ENCODE measurements around the gene TP53BP2. TPM values are rescaled to one million over a fixed set of nuclear protein-coding genes. Genes with fewer than 3 reads are reported as not detected.
"Not testable (repeated sequence)": the region's sequence is repeated elsewhere in the genome, so short reads cannot be mapped to it uniquely, and the experiment has no call there.

TP53BP2 gene
- total RNA-seq, 6 experiments from 2014 or later = 21.6 to 30.1 (median 26.4) TPM

DNA sequence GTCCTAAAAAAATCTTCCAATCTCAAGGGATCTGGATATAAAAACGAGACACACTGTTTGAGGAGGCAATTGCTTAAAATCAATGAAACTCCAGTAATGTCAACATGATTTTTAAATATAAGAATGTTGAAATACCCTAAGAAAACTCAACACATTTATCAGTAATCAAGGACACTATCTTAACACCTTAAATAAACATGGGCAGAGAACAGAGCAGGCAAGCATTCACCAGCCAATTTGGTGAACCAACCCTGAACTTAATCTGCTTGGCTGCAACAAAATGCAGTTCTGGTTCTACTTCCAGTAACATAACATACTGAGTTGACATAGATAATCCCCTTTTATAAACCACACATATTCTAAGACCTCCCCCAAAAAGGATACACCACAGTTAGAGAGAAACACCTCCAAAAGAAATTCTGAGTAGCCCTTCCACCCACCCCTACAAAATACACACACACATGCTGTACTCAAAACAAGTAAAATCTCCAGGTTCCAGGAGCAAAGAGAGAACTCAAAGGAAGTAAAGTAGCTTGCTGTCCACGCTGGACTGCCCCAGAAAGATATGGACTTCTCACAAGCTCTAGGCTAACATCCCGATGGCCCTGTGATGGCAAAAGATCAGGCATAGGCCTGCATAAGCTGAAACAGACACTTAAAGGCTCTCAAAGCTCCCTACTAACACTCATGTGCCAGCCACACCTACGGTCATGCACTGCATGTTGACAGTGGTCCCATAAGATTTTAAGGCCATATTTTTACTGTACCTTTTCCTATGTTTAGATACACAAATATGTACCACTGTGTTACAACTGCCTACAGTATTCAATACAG, 30.5 kb downstream of the TP53BP2 start:
- Mint-ChIP-seq H3K27me3 (ENCODE audit: insufficient read depth) (no peaks in the 10 kb centered on the region), H3K27ac (peak overlapping the region; percentile 9; the same call in 1 of the 2 replicates), H3K9me3 (no peaks in the 10 kb centered on the region), H3K4me1 (ENCODE audit: low read depth) (peaks cover 51% of the 10 kb centered on the region), H3K36me3 (ENCODE audit: low read depth) (peaks cover 11% of the 10 kb centered on the region), H3K4me3 (no peak overlapping the region)
- no peak for DNase-seq
- TF ChIP-seq, protein P1, sequence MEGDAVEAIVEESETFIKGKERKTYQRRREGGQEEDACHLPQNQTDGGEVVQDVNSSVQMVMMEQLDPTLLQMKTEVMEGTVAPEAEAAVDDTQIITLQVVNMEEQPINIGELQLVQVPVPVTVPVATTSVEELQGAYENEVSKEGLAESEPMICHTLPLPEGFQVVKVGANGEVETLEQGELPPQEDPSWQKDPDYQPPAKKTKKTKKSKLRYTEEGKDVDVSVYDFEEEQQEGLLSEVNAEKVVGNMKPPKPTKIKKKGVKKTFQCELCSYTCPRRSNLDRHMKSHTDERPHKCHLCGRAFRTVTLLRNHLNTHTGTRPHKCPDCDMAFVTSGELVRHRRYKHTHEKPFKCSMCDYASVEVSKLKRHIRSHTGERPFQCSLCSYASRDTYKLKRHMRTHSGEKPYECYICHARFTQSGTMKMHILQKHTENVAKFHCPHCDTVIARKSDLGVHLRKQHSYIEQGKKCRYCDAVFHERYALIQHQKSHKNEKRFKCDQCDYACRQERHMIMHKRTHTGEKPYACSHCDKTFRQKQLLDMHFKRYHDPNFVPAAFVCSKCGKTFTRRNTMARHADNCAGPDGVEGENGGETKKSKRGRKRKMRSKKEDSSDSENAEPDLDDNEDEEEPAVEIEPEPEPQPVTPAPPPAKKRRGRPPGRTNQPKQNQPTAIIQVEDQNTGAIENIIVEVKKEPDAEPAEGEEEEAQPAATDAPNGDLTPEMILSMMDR (IDR thresholded peaks at IDR 0.05) = no peak

DNA sequence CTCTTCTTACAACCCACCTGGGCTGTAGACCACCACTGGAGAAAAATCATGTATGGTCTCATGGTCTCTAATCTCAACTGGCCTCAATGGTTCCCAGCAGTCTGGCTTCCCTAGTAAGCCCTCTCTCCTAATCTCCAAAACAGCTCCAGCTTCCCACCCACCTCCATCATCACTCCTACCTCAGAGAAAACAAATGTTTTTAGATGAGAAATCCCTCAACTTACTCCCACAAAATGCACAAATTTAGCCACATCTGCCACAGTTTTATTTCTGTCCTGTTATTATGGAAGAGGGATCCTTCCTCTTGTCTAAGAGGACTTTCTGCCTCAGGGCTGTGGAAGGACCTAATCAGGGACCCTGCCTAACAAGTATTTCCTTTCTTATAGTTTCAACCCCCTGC, 32.1 kb downstream of the TP53BP2 start:
- Mint-ChIP-seq H3K4me1 (ENCODE audit: low read depth) (peaks cover 45% of the 10 kb centered on the region), H3K4me3 (no peak overlapping the region), H3K9me3 (no peaks in the 10 kb centered on the region), H3K27me3 (ENCODE audit: insufficient read depth) (no peaks in the 10 kb centered on the region), H3K27ac (0 out of 2 replicates have a peak overlapping the region, but pooled peaks have one; percentile 3), H3K36me3 (ENCODE audit: low read depth) (peaks cover 13% of the 10 kb centered on the region)
- TF ChIP-seq, protein P1 (IDR thresholded peaks at IDR 0.05) = no peak
- DNase-seq = no peak

DNA sequence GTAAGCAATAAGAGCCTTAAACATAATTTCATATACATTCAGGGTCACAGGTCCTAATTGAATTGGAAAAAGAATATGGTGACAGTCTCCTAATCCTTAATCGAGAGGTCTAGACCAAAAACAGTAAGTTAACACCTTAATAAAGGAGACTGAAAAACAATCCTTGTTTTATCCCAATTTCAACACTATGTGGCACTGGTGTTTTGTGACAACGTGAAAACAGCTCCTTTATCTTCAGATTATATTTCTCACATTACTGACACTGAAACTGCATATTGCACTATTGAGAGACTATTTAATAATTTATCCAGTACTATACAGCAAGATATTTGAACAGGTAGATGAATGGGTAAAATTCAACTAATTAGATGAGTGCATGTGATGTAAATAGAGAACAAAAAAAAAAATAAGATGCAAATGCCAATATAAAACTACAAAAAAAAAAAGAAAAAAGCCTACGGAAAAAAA, 34.1 kb downstream of the TP53BP2 start:
- Mint-ChIP-seq H3K9me3 (peaks cover 5% of the 10 kb centered on the region), H3K4me3 (no peak overlapping the region), H3K27me3 (ENCODE audit: insufficient read depth) (no peaks in the 10 kb centered on the region), H3K27ac (no peak overlapping the region), H3K36me3 (ENCODE audit: low read depth) (peaks cover 30% of the 10 kb centered on the region), H3K4me1 (ENCODE audit: low read depth) (peaks cover 45% of the 10 kb centered on the region)
- peak; percentile 50 for DNase-seq
- TF ChIP-seq, protein P1 (IDR thresholded peaks at IDR 0.05) = peak; percentile 76

DNA sequence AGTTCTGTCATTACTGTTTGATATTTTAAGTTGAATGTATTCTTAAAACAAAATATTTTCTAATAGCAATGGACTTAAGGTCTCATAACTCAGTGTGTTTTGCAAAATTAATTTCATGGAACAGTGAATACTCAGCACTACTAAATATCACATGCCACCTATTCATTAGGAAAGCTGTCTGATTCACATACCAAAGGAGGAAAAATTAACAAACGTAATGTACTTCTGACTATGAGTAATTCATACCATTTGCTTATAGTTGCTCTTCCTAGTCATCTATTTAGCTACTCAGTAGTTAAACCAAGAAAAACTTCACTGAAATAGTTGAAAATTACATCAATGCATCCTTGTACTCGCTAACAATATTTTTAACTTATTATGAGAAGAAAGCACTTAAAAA, 35.2 kb downstream of the TP53BP2 start:
- Mint-ChIP-seq H3K27ac (peak overlapping the region; percentile 6; the same call in 1 of the 2 replicates), H3K27me3 (ENCODE audit: insufficient read depth) (no peaks in the 10 kb centered on the region), H3K9me3 (peaks cover 5% of the 10 kb centered on the region), H3K4me3 (no peak overlapping the region), H3K36me3 (ENCODE audit: low read depth) (peaks cover 37% of the 10 kb centered on the region), H3K4me1 (ENCODE audit: low read depth) (peaks cover 34% of the 10 kb centered on the region)
- DNase-seq = no peak
- TF ChIP-seq, protein P1 (IDR thresholded peaks at IDR 0.05) = no peak

DNA sequence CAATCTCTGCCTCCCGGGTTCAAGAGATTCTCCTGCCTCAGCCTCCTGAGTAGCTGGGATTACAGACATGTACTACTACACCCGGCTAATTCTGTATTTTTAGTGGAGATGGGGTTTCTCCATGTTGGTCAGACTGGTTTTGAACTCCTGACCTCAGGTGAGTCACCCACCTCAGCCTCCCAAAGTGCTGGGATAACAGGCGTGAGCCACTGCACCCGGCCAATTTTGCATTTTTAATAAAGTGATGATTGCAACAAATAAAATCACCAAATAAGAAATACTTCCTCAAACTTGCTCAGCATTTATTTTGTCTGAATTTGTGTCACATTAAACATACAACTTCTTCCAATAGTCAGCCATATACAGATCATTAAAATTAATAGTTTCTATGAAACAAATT, 35.8 kb downstream of the TP53BP2 start:
- not testable (repeated sequence) for H3K27ac Mint-ChIP-seq; H3K4me3 Mint-ChIP-seq; H3K9me3 Mint-ChIP-seq; H3K27me3 Mint-ChIP-seq (ENCODE audit: insufficient read depth); DNase-seq
- H3K4me1 Mint-ChIP-seq (ENCODE audit: low read depth) = peaks cover 28% of the 10 kb centered on the region
- H3K36me3 Mint-ChIP-seq (ENCODE audit: low read depth) = peaks cover 37% of the 10 kb centered on the region

DNA sequence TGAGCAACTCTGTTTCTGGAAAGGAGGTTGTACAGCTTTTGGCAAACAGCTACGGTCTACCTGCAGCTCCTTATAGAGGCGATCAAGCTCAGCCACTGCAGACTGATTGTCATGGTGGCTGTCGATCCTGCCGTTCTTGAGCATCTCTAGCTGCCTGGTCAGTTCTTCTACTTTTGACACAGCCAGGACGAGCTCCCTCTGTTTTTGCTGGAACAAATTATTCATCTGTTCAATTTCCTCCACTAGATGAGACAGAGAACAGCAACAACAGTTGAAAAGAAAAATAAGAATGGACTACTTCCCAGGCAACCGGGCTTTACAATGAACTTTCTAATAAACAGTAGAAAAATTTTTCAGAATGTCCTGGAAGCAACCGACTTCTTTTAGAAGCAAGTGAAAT, 42.5 kb downstream of the TP53BP2 start:
- peaks cover 5% of the 10 kb centered on the region for H3K9me3 Mint-ChIP-seq
- H3K27me3 Mint-ChIP-seq (ENCODE audit: insufficient read depth) = no peaks in the 10 kb centered on the region
- H3K36me3 Mint-ChIP-seq (ENCODE audit: low read depth) = peaks cover 44% of the 10 kb centered on the region
- TF ChIP-seq, protein P1 (IDR thresholded peaks at IDR 0.05) = no peak
- H3K27ac Mint-ChIP-seq = no peak overlapping the region; the same call in 1 of the 2 replicates
- DNase-seq = no peak
- no peak overlapping the region for H3K4me3 Mint-ChIP-seq
- H3K4me1 Mint-ChIP-seq (ENCODE audit: low read depth) = peaks cover 8% of the 10 kb centered on the region; the same call in 1 of the 2 replicates
